Frontal cortex (tissue), 4 donors: Measurements from ENCODE around the gene GRK7. TPM values are rescaled to one million over a fixed set of nuclear protein-coding genes. Genes with fewer than 3 reads are reported as not detected.
"Not testable (repeated sequence)": the region's sequence is repeated elsewhere in the genome, so short reads cannot be mapped to it uniquely, and the experiment has no call there.

Source experiments
- DNase-seq, 2 donors: peaks; one replicate each; pipeline ENCODE4 v3.0.0; 2012; ENCODE audit warnings: low spot score in 2 of 2
- FAIRE-seq: peaks from 2 replicates; lab custom pipeline; 2012; peaks lifted over from hg19 to GRCh38; lab: Jason Lieb, UNC
- total RNA-seq: library from RNA; depleted of rRNA; stranded (reverse); fragments of >200 nt; gene quantifications from one replicate; pipeline ENCODE4 v1.2.3, GENCODE V29; 2014
- donor health status: control.
- donor health status: control.
- donor health status: control.

Gene GRK7
- total RNA-seq, 1 donor from 2014 or later, result under 0.01 TPM

DNA sequence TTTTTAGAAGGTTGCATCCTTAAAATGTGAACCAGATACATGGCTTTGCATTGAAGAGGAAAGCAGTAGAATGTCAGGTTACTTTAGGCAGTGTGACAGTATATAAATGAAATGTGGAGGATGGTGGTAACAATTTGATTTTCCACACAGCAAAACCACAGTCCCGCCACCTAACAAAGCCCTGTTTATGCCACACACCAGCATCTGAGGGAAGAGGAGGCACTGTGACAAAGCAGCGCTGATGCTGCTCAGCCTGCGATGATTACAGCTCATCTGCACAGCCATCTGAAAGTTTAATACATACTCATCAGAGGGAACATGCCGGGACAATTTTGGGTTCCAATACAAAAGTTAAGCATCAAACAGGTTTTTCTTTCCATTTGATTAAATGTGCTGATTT, 16.2 kb upstream of the GRK7 start:
- FAIRE-seq (no peak), DNase-seq (no peak)

GRCh38 chr3:141753399-141753798, 9.8 kb upstream of the GRK7 start:
- DNase-seq (no peak), FAIRE-seq (no peak)

DNA sequence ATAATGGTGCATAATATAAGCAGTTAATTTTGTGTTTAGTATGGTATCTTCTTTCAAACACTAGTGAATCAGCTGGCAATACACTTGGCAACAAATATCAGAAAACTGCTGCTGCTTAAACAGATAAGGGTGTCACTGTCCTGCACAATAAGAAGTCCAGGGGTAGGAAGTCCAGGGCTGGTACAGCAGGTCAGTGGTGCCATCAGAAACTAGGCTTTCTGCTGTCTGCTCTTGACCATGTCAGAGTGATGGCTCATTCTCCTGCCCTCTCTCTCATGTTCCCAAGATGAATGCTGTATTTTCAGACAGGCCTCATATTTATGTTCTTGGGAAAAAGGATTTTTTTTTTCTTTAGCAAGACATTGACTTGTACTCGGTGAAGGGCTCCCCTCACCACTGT, 9.2 kb upstream of the GRK7 start:
- DNase-seq (no peak), FAIRE-seq (no peak)

GRCh38 chr3:141762552-141762951, 656 bp upstream of the GRK7 start:
- not testable (repeated sequence) for DNase-seq, FAIRE-seq

- FAIRE-seq, result no peak
Measured at GRCh38 chr3:141764045-141764444, 837 bp downstream of the GRK7 start.

DNA sequence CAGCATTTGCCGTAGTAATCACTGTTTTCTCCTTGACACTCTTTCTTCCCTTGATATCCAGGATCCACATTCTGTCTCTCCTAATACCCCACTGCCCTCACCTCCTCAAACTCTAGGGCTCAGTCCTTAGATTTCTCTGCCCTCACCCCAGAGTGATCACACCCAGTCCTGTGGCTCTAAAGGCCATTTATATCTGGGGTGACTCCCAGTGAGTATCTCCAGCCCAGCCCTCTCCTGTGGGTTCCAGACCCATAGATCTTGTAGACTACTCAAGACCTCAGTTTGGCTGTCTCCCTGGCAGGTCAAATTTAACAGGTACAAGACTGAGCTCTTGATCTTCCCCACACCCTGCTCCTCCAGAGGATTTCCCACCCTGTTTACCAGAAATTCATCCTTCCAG, 1.3 kb downstream of the GRK7 start:
- DNase-seq (no peak), FAIRE-seq (no peak)

More at GRCh38 chr3:141764045-141764444, 837 bp downstream of the GRK7 start:
- DNase-seq, result no peak

DNA sequence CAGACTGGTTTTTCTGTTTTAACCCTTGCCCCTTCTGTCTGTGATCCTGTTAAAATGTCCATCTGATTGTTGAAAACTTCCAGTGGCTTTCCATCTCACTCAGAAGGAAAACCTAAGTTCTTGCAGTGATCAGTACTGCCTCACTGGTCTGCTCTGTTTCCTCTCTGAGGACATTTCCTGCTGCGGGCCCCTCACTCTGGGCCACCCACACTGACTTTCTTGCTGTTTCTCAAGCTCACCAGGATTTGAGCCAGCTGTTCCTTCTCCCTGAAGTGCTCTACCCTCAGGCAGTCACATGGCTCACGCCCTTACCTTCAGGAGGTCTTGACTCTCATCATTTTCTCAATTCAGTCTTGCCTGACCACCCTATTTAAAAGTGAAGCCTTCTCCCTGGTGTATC, 1.8 kb downstream of the GRK7 start:
- DNase-seq (no peak), FAIRE-seq (no peak)

DNA sequence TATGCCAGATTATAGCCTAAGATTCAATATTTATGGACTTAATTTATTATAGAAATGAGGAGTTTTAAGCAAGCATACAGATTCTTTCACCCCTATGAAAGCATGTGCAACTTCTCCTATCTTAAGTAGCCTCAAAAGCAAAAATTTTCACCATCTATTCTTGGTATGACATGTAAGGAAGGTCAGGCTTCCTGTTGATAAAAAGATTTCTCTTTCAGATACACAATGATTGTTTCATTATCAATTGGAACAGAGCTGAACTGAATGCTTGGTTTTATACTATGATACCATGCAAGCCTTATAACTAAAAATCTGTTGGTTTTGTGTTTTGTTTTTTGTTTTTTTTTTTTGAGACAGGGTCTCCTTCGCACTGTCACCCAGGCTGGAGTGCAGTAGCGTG, 3.9 kb downstream of the GRK7 start:
- DNase-seq, result no peak
- FAIRE-seq, result no peak

DNA sequence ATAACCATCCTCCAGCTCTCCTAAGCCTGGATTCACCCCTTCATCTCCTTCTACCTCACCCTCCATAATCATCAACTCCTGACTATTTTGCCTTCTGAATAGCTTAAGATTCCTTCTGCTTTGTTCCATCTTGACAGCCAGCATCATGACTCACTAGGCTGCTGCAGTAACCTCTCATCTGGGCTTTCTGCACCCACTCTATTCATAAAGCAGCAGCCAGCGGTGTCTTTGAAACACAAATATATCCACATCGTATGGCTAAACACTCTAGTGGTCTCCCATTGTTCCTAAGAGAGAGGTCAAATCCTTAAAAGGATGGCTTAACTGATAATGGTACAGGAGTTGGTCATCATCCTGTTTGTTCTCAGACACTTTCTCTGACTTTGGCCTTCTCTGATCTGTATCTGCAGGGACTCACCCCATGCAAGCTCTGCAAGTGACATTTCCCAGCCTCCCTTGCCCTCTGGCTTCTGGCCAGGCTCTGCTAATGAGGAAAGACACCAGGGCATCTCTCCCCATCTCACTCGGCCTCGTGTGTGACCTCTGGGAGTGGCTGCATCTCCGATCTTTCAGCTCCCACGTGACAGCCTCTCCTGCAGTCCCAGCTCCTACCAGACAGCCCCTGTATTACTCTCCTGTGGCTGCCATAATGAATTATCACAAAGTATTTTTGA, 6.2 kb downstream of the GRK7 start:
- no peak for FAIRE-seq
- DNase-seq, result no peak

- no peak for DNase-seq
- FAIRE-seq, result no peak
Measured at GRCh38 chr3:141773676-141774075, 10.5 kb downstream of the GRK7 start.

- DNase-seq, result no peak
- no peak for FAIRE-seq
Measured at GRCh38 chr3:141776376-141776775, 13.2 kb downstream of the GRK7 start.

GRCh38 chr3:141776885-141777284, 13.7 kb downstream of the GRK7 start:
- FAIRE-seq, result no peak
- no peak for DNase-seq

DNA sequence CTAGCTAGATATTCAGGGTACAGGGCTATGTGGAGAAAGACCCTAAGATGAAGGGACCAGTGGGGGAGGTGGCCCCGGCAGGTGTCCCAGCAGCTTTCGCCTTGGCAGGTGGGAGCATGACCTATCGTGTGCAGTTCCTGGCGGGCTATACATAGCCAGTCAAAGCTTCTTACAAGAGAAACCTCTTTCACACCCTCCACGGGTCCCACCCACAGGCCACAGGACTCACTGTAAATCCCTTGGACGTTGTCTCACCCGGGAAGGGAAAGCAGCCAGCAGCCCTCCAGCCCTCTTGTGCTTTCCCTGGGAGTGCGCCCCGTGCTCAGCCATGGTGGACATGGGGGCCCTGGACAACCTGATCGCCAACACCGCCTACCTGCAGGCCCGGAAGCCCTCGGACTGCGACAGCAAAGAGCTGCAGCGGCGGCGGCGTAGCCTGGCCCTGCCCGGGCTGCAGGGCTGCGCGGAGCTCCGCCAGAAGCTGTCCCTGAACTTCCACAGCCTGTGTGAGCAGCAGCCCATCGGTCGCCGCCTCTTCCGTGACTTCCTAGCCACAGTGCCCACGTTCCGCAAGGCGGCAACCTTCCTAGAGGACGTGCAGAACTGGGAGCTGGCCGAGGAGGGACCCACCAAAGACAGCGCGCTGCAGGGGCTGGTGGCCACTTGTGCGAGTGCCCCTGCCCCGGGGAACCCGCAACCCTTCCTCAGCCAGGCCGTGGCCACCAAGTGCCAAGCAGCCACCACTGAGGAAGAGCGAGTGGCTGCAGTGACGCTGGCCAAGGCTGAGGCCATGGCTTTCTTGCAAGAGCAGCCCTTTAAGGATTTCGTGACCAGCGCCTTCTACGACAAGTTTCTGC, 15.0 kb downstream of the GRK7 start:
- FAIRE-seq (no peak), DNase-seq (no peak)

DNA sequence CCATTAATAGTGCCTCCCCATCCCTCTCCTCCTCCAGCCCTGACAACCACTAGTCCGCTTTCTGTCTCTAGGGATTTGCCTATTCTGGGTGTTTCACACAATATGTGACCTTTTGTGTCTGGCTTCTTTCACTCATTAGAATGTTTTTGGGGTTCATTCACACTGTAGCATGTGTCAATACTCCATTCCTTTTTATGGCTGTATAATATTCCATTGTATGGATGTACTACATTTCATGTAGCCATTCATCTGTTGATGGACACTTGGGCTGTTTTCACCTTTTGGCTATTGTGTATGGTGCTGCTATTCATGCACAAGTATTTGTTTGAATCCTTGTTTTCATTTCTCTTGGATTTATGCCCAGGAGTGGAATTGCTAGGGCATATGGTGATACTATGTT, 16.5 kb downstream of the GRK7 start:
- FAIRE-seq (no peak), DNase-seq (no peak)

DNA sequence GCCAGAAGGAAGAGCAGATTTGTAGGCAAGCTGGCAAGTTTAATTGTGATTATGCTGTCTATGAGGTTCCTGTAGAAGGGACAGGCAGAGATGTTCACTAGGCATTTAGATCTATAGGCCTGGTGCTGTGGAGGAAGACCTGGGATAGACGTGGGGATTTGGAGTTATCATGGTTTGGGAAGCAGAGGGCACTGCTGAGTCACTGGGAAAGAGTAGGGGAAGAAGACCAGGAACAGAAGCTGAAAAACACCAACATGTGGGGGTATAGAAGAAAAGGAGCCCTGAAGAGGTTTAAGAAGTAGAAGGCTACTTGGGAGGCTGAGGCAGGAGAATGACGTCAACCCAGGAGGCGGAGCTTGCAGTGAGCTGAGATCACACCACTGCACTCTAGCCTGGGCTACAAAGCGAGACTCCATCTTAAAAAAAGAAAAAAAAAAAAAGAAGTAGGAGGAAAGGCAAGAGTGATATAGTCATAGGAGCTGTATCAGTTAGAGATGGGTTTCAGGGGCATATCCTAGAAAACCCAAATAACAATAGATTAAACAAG, 19.3 kb downstream of the GRK7 start:
- FAIRE-seq (no peak), DNase-seq (no peak)

DNA sequence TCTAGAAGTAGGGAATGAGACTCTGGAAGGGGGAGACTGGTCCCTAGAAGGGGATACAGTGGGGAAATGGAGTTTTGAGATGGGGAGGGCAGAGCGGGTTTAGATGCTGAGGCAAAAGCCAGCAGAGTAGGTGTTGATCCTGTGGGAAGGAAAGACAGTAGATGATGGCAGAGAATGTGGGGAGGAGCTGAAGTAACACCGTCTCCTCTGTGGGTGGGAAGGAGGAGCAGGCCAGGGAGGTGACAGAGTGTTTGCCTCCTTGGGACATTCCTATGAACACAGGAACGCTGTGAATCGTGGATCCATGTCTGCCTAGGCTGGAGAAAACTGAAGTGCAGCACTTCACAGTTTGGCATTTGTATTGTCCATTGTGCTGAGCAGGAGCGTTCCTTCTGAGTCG, 20.4 kb downstream of the GRK7 start:
- DNase-seq, result no peak
- FAIRE-seq, result no peak

DNA sequence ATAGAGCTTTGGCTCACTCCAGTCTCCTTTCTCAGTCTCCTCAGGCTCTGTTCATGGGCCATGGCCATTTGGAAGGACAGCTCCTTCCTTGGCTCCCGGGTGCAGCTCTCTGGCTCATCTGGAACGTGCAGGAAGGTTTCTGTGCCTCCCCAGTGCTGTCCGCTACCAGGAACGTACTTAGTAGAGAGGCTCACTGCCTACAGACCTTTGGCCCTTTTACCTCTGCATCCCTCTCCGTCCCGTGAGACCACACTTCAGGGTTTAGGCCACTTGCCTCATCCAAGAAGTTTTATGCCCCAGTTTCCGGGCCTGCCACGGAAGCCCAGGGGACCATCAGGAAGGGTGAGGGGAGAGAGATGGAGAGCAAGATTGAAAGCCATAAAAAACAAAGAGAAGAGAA, 20.9 kb downstream of the GRK7 start:
- DNase-seq (no peak), FAIRE-seq (no peak)

GRCh38 chr3:141784531-141784930, 21.3 kb downstream of the GRK7 start:
- FAIRE-seq, result no peak
- DNase-seq, result no peak

DNA sequence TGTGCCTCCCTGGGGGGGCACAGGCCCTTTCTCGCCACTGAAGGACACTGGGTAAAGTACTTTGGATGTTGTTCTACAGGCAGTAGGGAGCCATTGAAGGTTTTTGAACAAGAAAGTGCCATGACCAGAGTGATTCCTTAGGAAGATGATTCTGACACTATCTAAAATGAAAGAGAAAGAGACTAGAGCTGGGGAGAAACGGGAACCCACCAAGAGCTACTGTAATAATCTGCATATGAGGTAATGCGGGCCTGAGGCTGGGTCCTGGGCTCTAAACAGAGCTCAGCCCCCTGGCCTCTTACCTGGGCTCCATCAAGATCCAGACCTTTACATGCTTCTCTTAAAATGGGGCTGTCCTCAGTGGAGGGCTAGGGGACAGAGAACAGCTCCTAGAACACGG, 24.9 kb downstream of the GRK7 start:
- FAIRE-seq (no peak), DNase-seq (no peak)

DNA sequence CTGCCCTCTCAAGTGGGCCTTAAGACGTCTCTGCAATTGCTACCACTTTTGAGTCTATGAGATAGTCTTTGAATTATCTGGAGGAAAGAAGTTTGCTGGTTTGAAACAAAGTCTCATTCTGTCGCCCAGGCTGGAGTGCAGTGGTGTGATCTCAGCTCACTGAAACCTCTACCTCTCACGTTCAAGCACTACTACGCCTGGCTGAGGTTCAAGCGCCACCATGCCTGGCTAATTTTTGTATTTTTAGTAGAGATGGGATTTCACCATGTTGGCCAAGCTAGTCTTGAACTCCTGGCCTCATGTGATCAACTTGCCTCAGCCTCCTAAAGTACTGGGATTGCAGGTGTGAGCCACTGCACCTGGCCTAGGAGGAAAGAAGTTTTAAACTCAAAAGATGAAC, 25.5 kb downstream of the GRK7 start:
- FAIRE-seq, DNase-seq: not testable (repeated sequence)

GRCh38 chr3:141789281-141789680, 26.1 kb downstream of the GRK7 start:
- no peak for FAIRE-seq
- no peak for DNase-seq
